H1 (cell line): Measurements from ENCODE around the gene HIBADH. TPM values are rescaled to one million over a fixed set of nuclear protein-coding genes. Genes with fewer than 3 reads are reported as not detected.

Source experiments
- CTCF ChIA-PET: fragments of 300-600 bp; sonication (Branson Sonifier 250); formaldehyde crosslinking; loops from one replicate; lab custom pipeline; 2021; ENCODE audit not compliant: partially characterized antibody; lab: Charles Lee
- POLR2A ChIA-PET: fragments of 300-600 bp; sonication (Branson Sonifier 250); formaldehyde crosslinking; loops from one replicate; lab custom pipeline; 2021; ENCODE audit warnings: inconsistent platforms; ENCODE audit not compliant: partially characterized antibody; lab: Charles Lee
- DNase-seq, 2 experiments: peaks; one replicate each; pipeline versions ENCODE4 v3.0.0 to v3.0.0-alpha.2; 2010 to 2022; ENCODE audit warnings: low spot score in 2 of 2, low read depth in 1 of 2, mixed read lengths in 1 of 2
- FAIRE-seq: peaks from 2 replicates; lab custom pipeline; 2011; peaks lifted over from hg19 to GRCh38; lab: Jason Lieb, UNC
- H2AFZ ChIP-seq: 2 replicates; pipeline ENCODE4 v1.8.1; 2012; ENCODE audit warnings: low read length, inconsistent platforms
- H2AK5ac ChIP-seq: 2 replicates; pipeline ENCODE4 v1.6.1; 2013; ENCODE audit warnings: low read depth, low read length
- H2BK120ac ChIP-seq: replicated peaks from 2 replicates; pipeline ENCODE3; 2013; ENCODE audit warnings: low read depth, low read length, inconsistent platforms
- H2BK12ac ChIP-seq: 2 replicates; pipeline ENCODE4 v1.6.1; 2013; ENCODE audit warnings: low read depth, low read length
- H2BK15ac ChIP-seq: 2 replicates; pipeline ENCODE4 v1.6.1; 2013; ENCODE audit warnings: low read length
- H2BK20ac ChIP-seq: 2 replicates; pipeline ENCODE4 v1.6.1; 2013; ENCODE audit warnings: low read length
- H2BK5ac ChIP-seq: 2 replicates; pipeline ENCODE4 v1.6.1; 2013; ENCODE audit warnings: low read depth, low read length
- H3K14ac ChIP-seq: 2 replicates; pipeline ENCODE4 v1.6.1; 2013; ENCODE audit warnings: inconsistent platforms; ENCODE audit not compliant: insufficient read length
- H3K18ac ChIP-seq: 2 replicates; pipeline ENCODE4 v1.6.1; 2013; ENCODE audit warnings: low read length; ENCODE audit errors: extremely low read depth
- H3K23ac ChIP-seq: 2 replicates; pipeline ENCODE4 v1.6.1; 2013; ENCODE audit warnings: inconsistent platforms; ENCODE audit not compliant: insufficient read length
- H3K23me2 ChIP-seq: 2 replicates; pipeline ENCODE4 v1.6.1; 2013; ENCODE audit warnings: low read depth, low read length
- H3K27ac ChIP-seq: 2 replicates; pipeline ENCODE4 v1.6.1; 2011; ENCODE audit warnings: low read depth, low read length, inconsistent platforms
- H3K27me3 ChIP-seq, 4 experiments: replicated peaks in 1 of 4; 1 replicate in 1 of 4; 2 replicates in 3 of 4; pipeline versions ENCODE4 v1.6.1 to v1.8.1; 2011 to 2013; ENCODE audit warnings: low read length in 3 of 4, mild to moderate bottlenecking in 3 of 4, inconsistent platforms in 2 of 4, mixed read lengths in 2 of 4, moderate library complexity in 1 of 4; ENCODE audit not compliant: control insufficient read depth in 3 of 4, insufficient read depth in 3 of 4; ENCODE audit errors: extremely low read depth in 1 of 4
- H3K36me3 ChIP-seq, 4 experiments: 2 replicates each; pipeline versions ENCODE4 v1.6.1 to v1.8.1; 2011 to 2013; ENCODE audit warnings: mild to moderate bottlenecking in 4 of 4, low read length in 3 of 4, moderate library complexity in 2 of 4, control low read depth in 1 of 4, inconsistent platforms in 1 of 4; ENCODE audit not compliant: insufficient read depth in 4 of 4, control insufficient read depth in 2 of 4
- H3K4ac ChIP-seq: replicated peaks from 2 replicates; pipeline ENCODE3; 2013; ENCODE audit warnings: low read length, low read depth, mixed read lengths, inconsistent platforms; ENCODE audit not compliant: insufficient read length
- H3K4me1 ChIP-seq, 4 experiments: replicated peaks in 1 of 4; 1 replicate in 1 of 4; 2 replicates in 3 of 4; pipeline versions ENCODE4 v1.6.1 to v1.8.1; 2011 to 2013; ENCODE audit warnings: low read length in 3 of 4, inconsistent platforms in 2 of 4, mixed read lengths in 1 of 4; ENCODE audit not compliant: insufficient read depth in 4 of 4, control insufficient read depth in 3 of 4
- H3K4me2 ChIP-seq, 2 experiments: 2 replicates each; pipeline versions ENCODE4 v1.6.1 to v1.8.1; 2011 to 2013; ENCODE audit warnings: low read depth in 2 of 2, low read length in 2 of 2, control low read depth in 1 of 2, inconsistent platforms in 1 of 2, mild to moderate bottlenecking in 1 of 2; ENCODE audit not compliant: insufficient read depth in 1 of 2
- H3K4me3 ChIP-seq, 4 experiments: fragments of 200-600, 300-600 bp in 1 of 4; sonication (generic), shearing (Covaris generic), sonication (Bioruptor Twin) in 1 of 4; 2 replicates each; pipeline versions ENCODE4 v1.5.1 to v1.8.1; 2011 to 2016; ENCODE audit warnings: low read length in 4 of 4, low read depth in 3 of 4, control low read depth in 2 of 4, inconsistent platforms in 2 of 4, mild to moderate bottlenecking in 2 of 4, mixed read lengths in 1 of 4, moderate library complexity in 1 of 4; ENCODE audit not compliant: insufficient read depth in 2 of 4; ENCODE audit errors: extremely low read depth in 1 of 4
- H3K56ac ChIP-seq: replicated peaks from 2 replicates; pipeline ENCODE3; 2013; ENCODE audit warnings: low read depth, mild to moderate bottlenecking, mixed read lengths, low read length, inconsistent platforms; ENCODE audit not compliant: insufficient read length
- H3K79me1 ChIP-seq: 2 replicates; pipeline ENCODE4 v1.6.1; 2013; ENCODE audit warnings: low read depth, low read length, control low read depth
- H3K79me2 ChIP-seq, 2 experiments: 2 replicates each; pipeline versions ENCODE4 v1.6.1 to v1.8.1; 2012 to 2013; ENCODE audit warnings: low read length in 2 of 2, mild to moderate bottlenecking in 2 of 2, inconsistent platforms in 1 of 2; ENCODE audit not compliant: insufficient read depth in 2 of 2, control insufficient read depth in 1 of 2
- H3K9ac ChIP-seq, 4 experiments: replicated peaks in 1 of 4; 1 replicate in 1 of 4; 2 replicates in 3 of 4; pipeline versions ENCODE4 v1.6.1 to v1.8.1; 2011 to 2013; ENCODE audit warnings: low read depth in 3 of 4, low read length in 3 of 4, control low read depth in 2 of 4, mild to moderate bottlenecking in 2 of 4, moderate library complexity in 2 of 4, inconsistent platforms in 1 of 4; ENCODE audit errors: extremely low read depth in 1 of 4
- H3K9me3 ChIP-seq, 2 experiments: 2 replicates each; pipeline versions ENCODE4 v1.6.1 to v1.8.1; 2012 to 2013; ENCODE audit warnings: mild to moderate bottlenecking in 2 of 2, moderate library complexity in 2 of 2, control low read depth in 1 of 2, inconsistent platforms in 1 of 2, low read depth in 1 of 2, low read length in 1 of 2, mixed read lengths in 1 of 2; ENCODE audit not compliant: insufficient read depth in 2 of 2
- H4K20me1 ChIP-seq, 2 experiments: replicated peaks in 1 of 2; 2 replicates each; pipeline versions ENCODE3 to v1.8.1; 2011 to 2013; ENCODE audit warnings: inconsistent platforms in 2 of 2, low read length in 2 of 2, mild to moderate bottlenecking in 1 of 2; ENCODE audit not compliant: insufficient read depth in 2 of 2, control insufficient read depth in 1 of 2
- H4K5ac ChIP-seq: 2 replicates; pipeline ENCODE4 v1.6.1; 2013; ENCODE audit warnings: low read length, low read depth, mixed read lengths, inconsistent platforms; ENCODE audit not compliant: insufficient read length
- H4K8ac ChIP-seq: 2 replicates; pipeline ENCODE4 v1.8.0; 2013; ENCODE audit warnings: mild to moderate bottlenecking, moderate library complexity, low read length, inconsistent platforms; ENCODE audit not compliant: insufficient read depth; ENCODE audit errors: extremely low read depth
- H4K91ac ChIP-seq: replicated peaks from 2 replicates; pipeline ENCODE3; 2013; ENCODE audit warnings: low read length, mixed read lengths, inconsistent platforms; ENCODE audit not compliant: insufficient read length
- ASH2L ChIP-seq: fragments of 200-600, 300-600 bp; sonication (generic); IDR thresholded peaks from one replicate; pipeline ENCODE4 v1.7.1; 2017; ENCODE audit warnings: low read length
- ATF2 ChIP-seq: IDR thresholded peaks from 2 replicates; pipeline ENCODE4 v1.6.1; 2012; ENCODE audit warnings: low read length, inconsistent platforms
- BACH1 ChIP-seq: IDR thresholded peaks from 2 replicates; pipeline ENCODE4 v1.6.1; 2012; ENCODE audit warnings: low read length, improper control_type of control experiment
- CREB1 ChIP-seq: IDR thresholded peaks from 2 replicates; pipeline ENCODE4 v1.6.1; 2012; ENCODE audit warnings: inconsistent platforms
- EP300 ChIP-seq, 2 experiments: IDR thresholded peaks; 1 replicate in 1 of 2; 2 replicates in 1 of 2; pipeline ENCODE4 v1.6.1; 2011 to 2012; ENCODE audit warnings: low read depth in 2 of 2, low read length in 2 of 2, mild to moderate bottlenecking in 2 of 2, borderline replicate concordance in 1 of 2, inconsistent platforms in 1 of 2, moderate library complexity in 1 of 2
- SP2 ChIP-seq: IDR thresholded peaks from 2 replicates; pipeline ENCODE4 v1.6.1; 2012; ENCODE audit warnings: mild to moderate bottlenecking, low read length, inconsistent platforms
- TEAD4 ChIP-seq: IDR thresholded peaks from 2 replicates; pipeline ENCODE4 v1.6.1; 2012; ENCODE audit warnings: low read depth, low read length, inconsistent platforms, mixed read lengths
- WGBS, 2 experiments: shearing (Covaris generic) in 1 of 2; methylation state at CpG; one replicate each; pipeline versions ENCODE4 v1.1.6 to v1.1.7; 2013 to 2015; ENCODE audit warnings: low lambda C conversion rate in 2 of 2, mixed read lengths in 2 of 2, inconsistent platforms in 1 of 2, low coverage in 1 of 2, missing lambda C conversion rate in 1 of 2; ENCODE audit not compliant: insufficient replicate concordance in 2 of 2, insufficient coverage in 1 of 2, insufficient read length in 1 of 2; ENCODE audit errors: extremely low coverage in 1 of 2, missing lambda C conversion rate in 1 of 2; 5-methylcytosine and 5-hydroxymethylcytosine counted together
- polyA plus RNA-seq, 7 experiments: library from polyadenylated mRNA; depleted of rRNA in 3 of 7; stranded (reverse) in 5 of 7; unstranded in 2 of 7; fragments of >200 nt in 5 of 7; fragments of 200-250 nt in 2 of 7; gene quantifications; 1 replicate in 5 of 7; 2 replicates in 1 of 7; 4 replicates in 1 of 7; pipeline versions ENCODE4 v1.2.1 to v1.2.3, GENCODE V29; 2011 to 2013; ENCODE audit warnings: missing spikeins in 2 of 7, mixed read lengths in 2 of 7
- total RNA-seq: library from RNA; stranded (reverse); fragmentation: NEBNext Ultra II Directional; extraction: Animal tissue kit (Norgen Biotek cat#: 25700); gene quantifications from 2 replicates; pipeline ENCODE4 v1.2.1, GENCODE V29; 2021

HIBADH gene
- total and polyA plus RNA-seq, 2 of the 8 experiments (the other 6 are each of a cell fraction or from before 2014, with no cell fraction given): 30.1 to 39.5 TPM

- no peak overlapping the region for H3K27ac ChIP-seq
- no peak overlapping the region for H4K8ac ChIP-seq
- 93% methylated on average over 2 of the region's 2 CpGs; no CpG with 5 or more reads in 1 of the 2 experiments for WGBS, 2 experiments
- H3K23ac ChIP-seq: no peak overlapping the region
- H3K4ac ChIP-seq: no peak overlapping the region
- no peaks in the 10 kb centered on the region for H3K9me3 ChIP-seq
- H2AFZ ChIP-seq: no peak overlapping the region
- POLR2A ChIA-PET: no interaction called here
- no peak overlapping the region for H2BK20ac ChIP-seq
- H3K79me2 ChIP-seq: no peaks in the 10 kb centered on the region
- no peak overlapping the region for H3K4me3 ChIP-seq
- no peak overlapping the region for H3K56ac ChIP-seq
- no peaks in the 10 kb centered on the region for H3K79me1 ChIP-seq
- H3K23me2 ChIP-seq: no peaks in the 10 kb centered on the region
- no peak overlapping the region for H4K5ac ChIP-seq
- no peak overlapping the region for H3K9ac ChIP-seq
- FAIRE-seq: no peak
- H3K27me3 ChIP-seq: no peaks in the 10 kb centered on the region
- H4K20me1 ChIP-seq: no peaks in the 10 kb centered on the region
- no peaks in the 10 kb centered on the region for H3K36me3 ChIP-seq
- no peak for TF ChIP-seq CREB1
- no peak for TF ChIP-seq ATF2
- no peak for TF ChIP-seq BACH1
- TF ChIP-seq TEAD4: no peak
- TF ChIP-seq EP300 (IDR thresholded peaks at IDR 0.05; ENCODE audit: borderline replicate concordance in 1 of 2, low read depth in 2 of 2, low read length in 2 of 2): no peak
- TF ChIP-seq ASH2L: no peak
- TF ChIP-seq SP2: no peak
- TF ChIP-seq, all 59 proteins: peak for 0
- Histone ChIP-seq H2BK15ac (no peak overlapping the region), H2BK5ac (no peak overlapping the region), H4K91ac (no peak overlapping the region), H3K14ac (no peak overlapping the region), H3K18ac (no peak overlapping the region), H3K4me2 (no peak overlapping the region), H2AK5ac (no peak overlapping the region), H2BK12ac (no peak overlapping the region), H3K4me1 (no peaks in the 10 kb centered on the region), H2BK120ac (no peak overlapping the region)
- CTCF ChIA-PET: interaction anchor here (1.2 to 1.7 kb wide), 3 partner anchors 24 to 371 kb away, joined by 3 to 5 read pairs (median 3); no protein-coding TSS in a partner anchor
- no peak for DNase-seq
Measured at GRCh38 chr7:27581119-27581518, 81.6 kb downstream of the HIBADH start.
